Muscle layer of duodenum (tissue), 2 donors: Measurements from ENCODE around the gene NXF3.
A peak's percentile ranks its signal among the peaks of the same experiment; 100 is the strongest.
"Not testable (repeated sequence)": the region's sequence is repeated elsewhere in the genome, so short reads cannot be mapped to it uniquely, and the experiment has no call there.

Experiments
- H3K27ac ChIP-seq: one replicate; pipeline ENCODE4 v1.7.0; 2013; ENCODE audit warnings: mild to moderate bottlenecking, low read length
- H3K27me3 ChIP-seq: one replicate; pipeline ENCODE4 v1.7.0; 2013; ENCODE audit warnings: low read depth, mild to moderate bottlenecking, control low read depth, low read length
- H3K36me3 ChIP-seq, 2 donors: one replicate each; pipeline ENCODE4 v1.7.0; 2013; ENCODE audit warnings: low read length in 2 of 2, control low read depth in 1 of 2, mild to moderate bottlenecking in 1 of 2; ENCODE audit not compliant: insufficient read depth in 2 of 2, control insufficient read depth in 1 of 2
- H3K4me1 ChIP-seq, 2 donors: one replicate each; pipeline ENCODE4 v1.7.0; 2013; ENCODE audit warnings: low read length in 2 of 2, mild to moderate bottlenecking in 2 of 2, control low read depth in 1 of 2, moderate library complexity in 1 of 2; ENCODE audit not compliant: insufficient read depth in 2 of 2, control insufficient read depth in 1 of 2
- H3K4me3 ChIP-seq, 2 donors: one replicate each; pipeline ENCODE4 v1.7.0; 2013; ENCODE audit warnings: low read length in 2 of 2, low read depth in 1 of 2, mild to moderate bottlenecking in 1 of 2
- H3K9me3 ChIP-seq, 2 donors: one replicate each; pipeline ENCODE4 v1.7.0; 2013; ENCODE audit warnings: low read length in 2 of 2, control low read depth in 1 of 2, mild to moderate bottlenecking in 1 of 2; ENCODE audit not compliant: control insufficient read depth in 1 of 2
- donor health status: healthy.

The NXF3 gene

GRCh38 chrX:103099691-103100090 lies 6.7 kb upstream of the NXF3 start:
- H3K36me3 ChIP-seq, result no peaks in the 10 kb centered on the region
- no peak overlapping the region for H3K4me3 ChIP-seq
- no peaks in the 10 kb centered on the region for H3K4me1 ChIP-seq
- H3K9me3 ChIP-seq, result no peaks in the 10 kb centered on the region
- no peaks in the 10 kb centered on the region for H3K27me3 ChIP-seq
- no peak overlapping the region for H3K27ac ChIP-seq

- Histone ChIP-seq H3K27ac (no peak overlapping the region), H3K4me3 (no peak overlapping the region), H3K27me3 (no peaks in the 10 kb centered on the region), H3K9me3 (no peaks in the 10 kb centered on the region), H3K4me1 (no peaks in the 10 kb centered on the region), H3K36me3 (no peaks in the 10 kb centered on the region)
These were observed 5.5 kb upstream of the NXF3 start for GRCh38 chrX:103098488-103098887.

DNA sequence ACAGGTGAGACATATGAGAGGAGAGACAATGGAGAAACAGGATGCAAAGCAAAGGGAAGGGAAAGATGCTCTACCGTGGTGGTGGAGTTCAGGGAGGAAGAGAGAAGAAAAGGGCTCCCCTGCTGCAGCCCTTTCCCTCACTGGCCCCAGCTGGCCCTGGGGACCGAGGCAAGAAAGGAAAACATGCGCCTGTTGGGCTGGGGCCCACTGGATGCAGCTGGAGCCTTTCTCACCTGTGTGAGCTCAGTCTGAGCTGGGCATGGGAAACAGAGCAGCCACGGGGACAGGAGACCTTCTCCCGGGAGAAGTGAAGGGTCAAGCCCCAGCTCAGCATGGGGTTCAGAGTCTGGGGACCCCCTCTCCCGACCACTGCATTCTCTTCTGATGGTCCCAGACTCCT lies 11.9 kb downstream of the NXF3 start:
- Histone ChIP-seq H3K27ac (no peak overlapping the region), H3K36me3 (no peaks in the 10 kb centered on the region), H3K4me3 (no peak overlapping the region), H3K4me1 (no peaks in the 10 kb centered on the region), H3K9me3 (no peaks in the 10 kb centered on the region), H3K27me3 (no peaks in the 10 kb centered on the region)

GRCh38 chrX:103073467-103073866 lies 19.5 kb downstream of the NXF3 start:
- H3K27me3 ChIP-seq, result no peaks in the 10 kb centered on the region
- H3K9me3 ChIP-seq, result no peaks in the 10 kb centered on the region
- H3K4me1 ChIP-seq, result no peaks in the 10 kb centered on the region
- H3K36me3 ChIP-seq, result no peaks in the 10 kb centered on the region
- H3K27ac ChIP-seq, result no peak overlapping the region
- no peak overlapping the region for H3K4me3 ChIP-seq

GRCh38 chrX:103066606-103067005 lies 26.3 kb downstream of the NXF3 start:
- no peaks in the 10 kb centered on the region for H3K27me3 ChIP-seq
- H3K9me3 ChIP-seq, result no peaks in the 10 kb centered on the region
- no peaks in the 10 kb centered on the region for H3K36me3 ChIP-seq

GRCh38 chrX:103063918-103064434 lies 29.0 kb downstream of the NXF3 start, which contains the start of gene BEX1:
BEX1 (minus strand) TSS chrX:103064171; CDS start chrX:103063274, 897 bp downstream.
- H3K27me3 ChIP-seq, result no peaks in the 10 kb centered on the region
- H3K9me3 ChIP-seq, result no peaks in the 10 kb centered on the region
- no peaks in the 10 kb centered on the region for H3K36me3 ChIP-seq
- no peaks in the 10 kb centered on the region for H3K4me1 ChIP-seq
- no peak within 1 kb of the TSS for H3K27ac ChIP-seq
- peak within 1 kb of the TSS in 1 of 2 donors; percentile 59 for H3K4me3 ChIP-seq

More at GRCh38 chrX:103066606-103067005, 26.3 kb downstream of the NXF3 start:
- Histone ChIP-seq H3K4me3 (no peak overlapping the region), H3K4me1 (no peaks in the 10 kb centered on the region), H3K27ac (no peak overlapping the region)

GRCh38 chrX:103063191-103063845 lies 29.6 kb downstream of the NXF3 start:
- no peaks in the 10 kb centered on the region for H3K27me3 ChIP-seq
- no peak overlapping the region for H3K27ac ChIP-seq
- no peaks in the 10 kb centered on the region for H3K4me1 ChIP-seq
- H3K4me3 ChIP-seq, result peak overlapping the region in 1 of 2 donors; percentile 59
- no peaks in the 10 kb centered on the region for H3K36me3 ChIP-seq
- H3K9me3 ChIP-seq, result no peaks in the 10 kb centered on the region

DNA sequence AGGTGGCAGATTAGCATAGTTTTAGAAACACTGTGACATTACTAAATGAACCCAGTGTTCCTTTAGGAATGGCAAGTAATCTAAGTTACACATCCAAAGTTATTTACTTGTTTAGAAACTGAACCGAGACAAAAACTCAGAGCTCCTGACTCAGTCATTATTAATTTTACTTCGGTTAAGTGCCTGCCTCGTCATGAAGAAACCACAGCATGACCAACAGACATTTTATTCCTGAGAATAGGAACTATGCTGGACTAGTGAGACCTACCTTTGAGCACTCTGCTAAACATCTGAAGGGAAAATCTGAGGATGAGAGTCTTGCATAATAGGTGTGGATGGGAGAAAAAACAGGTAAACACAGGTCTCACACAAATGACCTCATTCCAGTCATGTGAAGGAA lies 31.5 kb downstream of the NXF3 start:
- no peaks in the 10 kb centered on the region for H3K9me3 ChIP-seq
- H3K36me3 ChIP-seq, result no peaks in the 10 kb centered on the region
- H3K4me3 ChIP-seq, result no peak overlapping the region
- no peaks in the 10 kb centered on the region for H3K27me3 ChIP-seq
- H3K4me1 ChIP-seq, result no peaks in the 10 kb centered on the region
- no peak overlapping the region for H3K27ac ChIP-seq

- H3K4me1 ChIP-seq, result no peaks in the 10 kb centered on the region
- H3K9me3 ChIP-seq, result no peaks in the 10 kb centered on the region
- no peak overlapping the region for H3K27ac ChIP-seq
- H3K36me3 ChIP-seq, result no peaks in the 10 kb centered on the region
- H3K4me3 ChIP-seq, result no peak overlapping the region
- H3K27me3 ChIP-seq, result no peaks in the 10 kb centered on the region
These were observed 36.0 kb downstream of the NXF3 start for GRCh38 chrX:103056902-103057301.

DNA sequence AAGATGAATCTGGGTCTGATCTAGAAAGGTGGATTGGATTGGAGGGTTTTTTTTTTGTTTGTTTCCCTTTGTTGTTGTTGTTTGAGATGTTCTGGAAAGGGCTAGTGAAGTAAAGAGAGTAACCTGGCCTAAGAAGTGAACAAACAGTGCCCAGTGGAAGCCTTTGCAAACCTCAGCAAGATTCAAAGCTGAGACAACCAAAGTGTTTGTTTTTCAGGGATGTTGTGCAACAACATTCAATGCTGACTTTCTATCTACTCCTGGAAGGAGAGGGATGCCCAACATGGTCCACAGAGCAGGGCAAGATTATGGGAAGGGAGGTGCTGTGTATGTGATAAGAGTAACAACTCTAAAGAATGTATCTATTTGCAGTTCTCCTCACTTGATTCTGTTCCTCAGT lies 40.3 kb downstream of the NXF3 start:
- no peaks in the 10 kb centered on the region for H3K4me1 ChIP-seq
- H3K27me3 ChIP-seq, result no peaks in the 10 kb centered on the region
- no peak overlapping the region for H3K27ac ChIP-seq
- H3K9me3 ChIP-seq, result no peaks in the 10 kb centered on the region
- H3K36me3 ChIP-seq, result no peaks in the 10 kb centered on the region
- H3K4me3 ChIP-seq, result no peak overlapping the region

- Histone ChIP-seq H3K9me3 (peaks cover 0 to 2% of the 10 kb centered on the region in 2 donors), H3K4me1 (no peaks in the 10 kb centered on the region), H3K4me3 (no peak overlapping the region), H3K27me3 (no peaks in the 10 kb centered on the region), H3K27ac (no peak overlapping the region), H3K36me3 (no peaks in the 10 kb centered on the region)
These were observed 41.6 kb downstream of the NXF3 start for GRCh38 chrX:103051260-103051789.

DNA sequence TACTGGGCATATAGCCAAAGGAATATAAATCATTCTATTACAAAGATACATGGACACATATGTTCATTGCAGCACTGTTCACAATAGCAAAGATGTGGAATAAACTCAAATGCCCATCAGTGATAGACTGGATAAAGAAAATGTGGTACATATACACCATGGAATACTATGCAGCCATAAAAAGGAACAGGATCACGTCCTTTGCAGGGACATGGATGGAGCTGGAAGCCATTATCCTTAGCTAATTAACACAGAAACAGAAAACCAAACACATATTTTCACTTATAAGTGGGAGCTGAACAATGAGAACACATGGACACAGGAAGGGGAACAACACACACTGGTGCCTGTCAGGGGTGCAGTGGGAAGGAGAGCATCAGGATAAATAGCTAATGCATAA lies 59.6 kb downstream of the NXF3 start:
- not testable (repeated sequence) for H3K4me3 ChIP-seq, H3K4me1 ChIP-seq, H3K36me3 ChIP-seq, H3K9me3 ChIP-seq, H3K27ac ChIP-seq, H3K27me3 ChIP-seq
